Astrocyte (in vitro differentiated cells and primary cell): ENCODE results near the gene RANBP10.

Source experiments
- CTCF ChIP-seq: IDR thresholded peaks from 2 replicates; pipeline ENCODE4 v1.5.1; 2011; ENCODE audit warnings: low read depth, mild to moderate bottlenecking, inconsistent platforms, low read length, moderate library complexity; ENCODE audit not compliant: insufficient read depth
- EZH2 ChIP-seq: IDR thresholded peaks from 2 replicates; pipeline ENCODE4 v1.6.1; 2012; ENCODE audit warnings: mild to moderate bottlenecking, low read length, inconsistent platforms; ENCODE audit not compliant: insufficient read depth

GRCh38 chr16:67685388-67686112 is 120.8 kb downstream of the RANBP10 start:
- no peak for TF ChIP-seq CTCF
- no peak for TF ChIP-seq EZH2
